HepG2 (cell line): ENCODE results near the gene ANKRD65. TPM values are rescaled to one million over a fixed set of nuclear protein-coding genes. Genes with fewer than 3 reads are reported as not detected.

ENCODE experiments used
- CEBPB ChIP-seq: IDR thresholded peaks from 2 replicates; pipeline ENCODE4 v1.6.1; 2011; ENCODE audit warnings: low read depth, low read length, improper control_type of control experiment, borderline replicate concordance
- FLYWCH1 ChIP-seq: sonication (generic); formaldehyde crosslinking; IDR thresholded peaks from 2 replicates; pipeline ENCODE4 v1.8.1; 2023; ENCODE audit warnings: mild to moderate bottlenecking, missing genetic modification reagents
- GATAD1 ChIP-seq: IDR thresholded peaks from 2 replicates; pipeline ENCODE4 v1.6.1; 2016; ENCODE audit warnings: missing genetic modification reagents, missing compliant biosample characterization
- NAIF1 ChIP-seq: sonication (generic); formaldehyde crosslinking; IDR thresholded peaks from 2 replicates; pipeline ENCODE4 v1.5.0; 2020; ENCODE audit warnings: mild to moderate bottlenecking, missing genetic modification reagents, borderline replicate concordance
- NRL ChIP-seq: sonication (generic); formaldehyde crosslinking; IDR thresholded peaks from 2 replicates; pipeline ENCODE4 v1.5.0; 2020; ENCODE audit warnings: missing genetic modification reagents, mild to moderate bottlenecking, moderate library complexity, borderline replicate concordance
- RELA ChIP-seq: sonication (generic); formaldehyde crosslinking; IDR thresholded peaks from 2 replicates; pipeline ENCODE4 v1.4.0; 2020; ENCODE audit warnings: missing genetic modification reagents
- SNRNP70 ChIP-seq: fragments of 200-400 bp; formaldehyde crosslinking; IDR thresholded peaks from 2 replicates; pipeline ENCODE4 v1.6.1; 2017; ENCODE audit warnings: mild to moderate bottlenecking, low read depth, low read length, moderate library complexity
- SPEN ChIP-seq: sonication (generic); formaldehyde crosslinking; IDR thresholded peaks from 2 replicates; pipeline ENCODE4 v1.5.1; 2020; ENCODE audit warnings: low read depth, mild to moderate bottlenecking, missing genetic modification reagents
- TAF15 ChIP-seq: fragments of 200-400 bp; formaldehyde crosslinking; IDR thresholded peaks from one replicate; pipeline ENCODE4 v1.6.1; 2018; ENCODE audit warnings: mild to moderate bottlenecking, low read depth, low read length; ENCODE audit not compliant: poor library complexity, severe bottlenecking
- ZNF124 ChIP-seq: sonication (generic); formaldehyde crosslinking; IDR thresholded peaks from 2 replicates; pipeline ENCODE4 v1.4.0; 2020; ENCODE audit warnings: missing genetic modification reagents
- ZNF282 ChIP-seq: fragments of 450-650 bp; IDR thresholded peaks from 2 replicates; pipeline ENCODE4 v1.6.1; 2018; ENCODE audit not compliant: partially characterized antibody
- ZNF644 ChIP-seq: IDR thresholded peaks from 2 replicates; pipeline ENCODE4 v1.6.1; 2016; ENCODE audit warnings: low read depth
- polyA plus RNA-seq, 8 experiments: library from polyadenylated mRNA; depleted of rRNA in 3 of 8; stranded (reverse) in 7 of 8; unstranded in 1 of 8; fragments of >200 nt; fragmentation: Illumina TruSeq in 4 of 8; extraction: Trizol in 4 of 8; gene quantifications; 2 replicates each; pipeline versions ENCODE4 v1.2.1 to v1.2.3, GENCODE V29; 2011 to 2016; ENCODE audit warnings: low read depth in 4 of 8, missing spikeins in 1 of 8, mixed read lengths in 1 of 8; ENCODE audit not compliant: insufficient read depth in 1 of 8
- total RNA-seq, 5 experiments: library from RNA; depleted of rRNA; stranded (reverse); fragments of >200 nt; fragmentation: Illumina TruSeq; extraction: Trizol; gene quantifications; 2 replicates each; pipeline ENCODE4 v1.2.3, GENCODE V29; 2016; ENCODE audit warnings: low read depth in 1 of 5
- TF ChIP-seq, protein P1 (sequence below), 2 experiments: sonication (generic) in 1 of 2; formaldehyde crosslinking in 1 of 2; IDR thresholded peaks; 2 replicates each; pipeline versions ENCODE4 v1.5.1 to v1.6.1; 2011 to 2020; ENCODE audit warnings: borderline replicate concordance in 1 of 2, low read depth in 1 of 2, low read length in 1 of 2, mild to moderate bottlenecking in 1 of 2, missing genetic modification reagents in 1 of 2, moderate library complexity in 1 of 2
- TF ChIP-seq, protein P2 (sequence below): sonication (generic); formaldehyde crosslinking; IDR thresholded peaks from 2 replicates; pipeline ENCODE4 v1.4.0; 2020; ENCODE audit warnings: missing genetic modification reagents
- TF ChIP-seq, protein P3 (sequence below): sonication (generic); formaldehyde crosslinking; IDR thresholded peaks from 2 replicates; pipeline ENCODE4 v1.8.1; 2022; ENCODE audit warnings: low read depth, mild to moderate bottlenecking, missing genetic modification reagents
- TF ChIP-seq, protein P4 (sequence below): sonication (generic); formaldehyde crosslinking; IDR thresholded peaks from 2 replicates; pipeline ENCODE4 v1.4.0; 2020; ENCODE audit warnings: missing genetic modification reagents, borderline replicate concordance
- TF ChIP-seq, protein P5 (sequence below): IDR thresholded peaks from 2 replicates; pipeline ENCODE4 v1.6.1; 2012; ENCODE audit warnings: inconsistent platforms

ANKRD65 gene
- total and polyA plus RNA-seq, 2 of the 13 experiments (the other 11 are each of a cell fraction or from before 2014, with no cell fraction given) = 12.1 to 30.1 TPM

DNA sequence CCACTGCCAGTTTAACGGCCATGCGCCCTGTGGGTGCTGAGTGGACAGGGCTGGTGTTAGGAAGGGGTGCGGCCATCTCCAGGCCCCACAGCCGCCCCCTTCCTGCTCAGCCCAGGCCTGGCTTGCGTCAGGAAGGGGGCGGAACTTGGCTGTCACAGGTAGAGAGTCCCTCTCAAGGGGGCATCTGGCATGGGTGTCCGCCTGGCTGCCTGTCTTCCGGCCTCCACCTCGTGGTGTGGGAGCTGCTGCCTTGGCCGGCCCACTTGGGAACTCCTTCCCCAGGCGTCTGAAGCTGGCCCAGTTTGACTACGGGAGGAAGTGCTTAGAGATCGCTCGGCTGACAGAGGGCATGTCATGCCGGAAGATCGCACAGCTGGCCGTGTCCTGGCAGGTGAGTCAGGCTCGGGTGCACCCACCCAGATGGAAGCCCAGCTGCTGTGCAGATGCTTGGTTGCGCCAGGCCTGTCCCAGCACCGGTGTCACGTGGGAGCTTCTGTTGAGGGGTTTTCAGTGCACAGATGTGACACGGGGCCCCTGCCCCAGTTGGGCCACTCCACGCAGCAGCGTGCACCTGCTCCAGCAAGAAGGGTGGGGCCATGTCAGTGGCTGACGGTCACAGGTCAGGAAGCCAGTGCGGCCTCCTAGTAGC, 41.4 kb upstream of the ANKRD65 start (continued):
- TF ChIP-seq, protein P1, sequence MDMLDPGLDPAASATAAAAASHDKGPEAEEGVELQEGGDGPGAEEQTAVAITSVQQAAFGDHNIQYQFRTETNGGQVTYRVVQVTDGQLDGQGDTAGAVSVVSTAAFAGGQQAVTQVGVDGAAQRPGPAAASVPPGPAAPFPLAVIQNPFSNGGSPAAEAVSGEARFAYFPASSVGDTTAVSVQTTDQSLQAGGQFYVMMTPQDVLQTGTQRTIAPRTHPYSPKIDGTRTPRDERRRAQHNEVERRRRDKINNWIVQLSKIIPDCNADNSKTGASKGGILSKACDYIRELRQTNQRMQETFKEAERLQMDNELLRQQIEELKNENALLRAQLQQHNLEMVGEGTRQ (IDR thresholded peaks at IDR 0.05; ENCODE audit: low read depth, low read length) = no peak
- TF ChIP-seq, protein P1 (CRISPR knock-in tag; IDR thresholded peaks at IDR 0.05; ENCODE audit: borderline replicate concordance) = no peak; the same call in 1 of the 2 replicates
- TF ChIP-seq, protein P2, sequence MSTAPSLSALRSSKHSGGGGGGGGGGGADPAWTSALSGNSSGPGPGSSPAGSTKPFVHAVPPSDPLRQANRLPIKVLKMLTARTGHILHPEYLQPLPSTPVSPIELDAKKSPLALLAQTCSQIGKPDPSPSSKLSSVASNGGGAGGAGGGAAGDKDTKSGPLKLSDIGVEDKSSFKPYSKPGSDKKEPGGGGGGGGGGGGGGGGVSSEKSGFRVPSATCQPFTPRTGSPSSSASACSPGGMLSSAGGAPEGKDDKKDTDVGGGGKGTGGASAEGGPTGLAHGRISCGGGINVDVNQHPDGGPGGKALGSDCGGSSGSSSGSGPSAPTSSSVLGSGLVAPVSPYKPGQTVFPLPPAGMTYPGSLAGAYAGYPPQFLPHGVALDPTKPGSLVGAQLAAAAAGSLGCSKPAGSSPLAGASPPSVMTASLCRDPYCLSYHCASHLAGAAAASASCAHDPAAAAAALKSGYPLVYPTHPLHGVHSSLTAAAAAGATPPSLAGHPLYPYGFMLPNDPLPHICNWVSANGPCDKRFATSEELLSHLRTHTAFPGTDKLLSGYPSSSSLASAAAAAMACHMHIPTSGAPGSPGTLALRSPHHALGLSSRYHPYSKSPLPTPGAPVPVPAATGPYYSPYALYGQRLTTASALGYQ (CRISPR knock-in tag) = no peak
- TF ChIP-seq SNRNP70 (no peak), TAF15 (no peak), NAIF1 (no peak), ZNF282 (no peak), FLYWCH1 (CRISPR knock-in tag) (no peak), SPEN (CRISPR knock-in tag) (peak; percentile 25; the same call in 1 of the 2 replicates), NRL (CRISPR knock-in tag) (0 out of 2 replicates have a peak, but pooled peaks have one; percentile 24), RELA (0 out of 2 replicates have a peak, but pooled peaks have one; percentile 30), ZNF644 (no peak), ZNF124 (CRISPR knock-in tag) (no peak), GATAD1 (CRISPR knock-in tag) (0 out of 2 replicates have a peak, but pooled peaks have one; percentile 18), CEBPB (peak; percentile 13; the same call in 1 of the 2 replicates)
- TF ChIP-seq, protein P3, sequence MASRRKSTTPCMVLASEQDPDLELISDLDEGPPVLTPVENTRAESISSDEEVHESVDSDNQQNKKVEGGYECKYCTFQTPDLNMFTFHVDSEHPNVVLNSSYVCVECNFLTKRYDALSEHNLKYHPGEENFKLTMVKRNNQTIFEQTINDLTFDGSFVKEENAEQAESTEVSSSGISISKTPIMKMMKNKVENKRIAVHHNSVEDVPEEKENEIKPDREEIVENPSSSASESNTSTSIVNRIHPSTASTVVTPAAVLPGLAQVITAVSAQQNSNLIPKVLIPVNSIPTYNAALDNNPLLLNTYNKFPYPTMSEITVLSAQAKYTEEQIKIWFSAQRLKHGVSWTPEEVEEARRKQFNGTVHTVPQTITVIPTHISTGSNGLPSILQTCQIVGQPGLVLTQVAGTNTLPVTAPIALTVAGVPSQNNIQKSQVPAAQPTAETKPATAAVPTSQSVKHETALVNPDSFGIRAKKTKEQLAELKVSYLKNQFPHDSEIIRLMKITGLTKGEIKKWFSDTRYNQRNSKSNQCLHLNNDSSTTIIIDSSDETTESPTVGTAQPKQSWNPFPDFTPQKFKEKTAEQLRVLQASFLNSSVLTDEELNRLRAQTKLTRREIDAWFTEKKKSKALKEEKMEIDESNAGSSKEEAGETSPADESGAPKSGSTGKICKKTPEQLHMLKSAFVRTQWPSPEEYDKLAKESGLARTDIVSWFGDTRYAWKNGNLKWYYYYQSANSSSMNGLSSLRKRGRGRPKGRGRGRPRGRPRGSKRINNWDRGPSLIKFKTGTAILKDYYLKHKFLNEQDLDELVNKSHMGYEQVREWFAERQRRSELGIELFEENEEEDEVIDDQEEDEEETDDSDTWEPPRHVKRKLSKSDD (CRISPR knock-in tag) = no peak
- TF ChIP-seq, protein P4, sequence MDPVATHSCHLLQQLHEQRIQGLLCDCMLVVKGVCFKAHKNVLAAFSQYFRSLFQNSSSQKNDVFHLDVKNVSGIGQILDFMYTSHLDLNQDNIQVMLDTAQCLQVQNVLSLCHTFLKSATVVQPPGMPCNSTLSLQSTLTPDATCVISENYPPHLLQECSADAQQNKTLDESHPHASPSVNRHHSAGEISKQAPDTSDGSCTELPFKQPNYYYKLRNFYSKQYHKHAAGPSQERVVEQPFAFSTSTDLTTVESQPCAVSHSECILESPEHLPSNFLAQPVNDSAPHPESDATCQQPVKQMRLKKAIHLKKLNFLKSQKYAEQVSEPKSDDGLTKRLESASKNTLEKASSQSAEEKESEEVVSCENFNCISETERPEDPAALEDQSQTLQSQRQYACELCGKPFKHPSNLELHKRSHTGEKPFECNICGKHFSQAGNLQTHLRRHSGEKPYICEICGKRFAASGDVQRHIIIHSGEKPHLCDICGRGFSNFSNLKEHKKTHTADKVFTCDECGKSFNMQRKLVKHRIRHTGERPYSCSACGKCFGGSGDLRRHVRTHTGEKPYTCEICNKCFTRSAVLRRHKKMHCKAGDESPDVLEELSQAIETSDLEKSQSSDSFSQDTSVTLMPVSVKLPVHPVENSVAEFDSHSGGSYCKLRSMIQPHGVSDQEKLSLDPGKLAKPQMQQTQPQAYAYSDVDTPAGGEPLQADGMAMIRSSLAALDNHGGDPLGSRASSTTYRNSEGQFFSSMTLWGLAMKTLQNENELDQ (CRISPR knock-in tag) = no peak
- TF ChIP-seq, protein P5, sequence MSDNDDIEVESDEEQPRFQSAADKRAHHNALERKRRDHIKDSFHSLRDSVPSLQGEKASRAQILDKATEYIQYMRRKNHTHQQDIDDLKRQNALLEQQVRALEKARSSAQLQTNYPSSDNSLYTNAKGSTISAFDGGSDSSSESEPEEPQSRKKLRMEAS = peak; percentile 65
